GM18861 (cell line): Measurements from ENCODE around the gene FAM20A.
"Not testable (repeated sequence)": the region's sequence is repeated elsewhere in the genome, so short reads cannot be mapped to it uniquely, and the experiment has no call there.

Source experiments
- ATAC-seq: cut with Tn5 transposase; IDR thresholded peaks from one replicate; pipeline ENCODE4 v1.9.1; 2021; ENCODE audit not compliant: unreplicated experiment

FAM20A gene

DNA sequence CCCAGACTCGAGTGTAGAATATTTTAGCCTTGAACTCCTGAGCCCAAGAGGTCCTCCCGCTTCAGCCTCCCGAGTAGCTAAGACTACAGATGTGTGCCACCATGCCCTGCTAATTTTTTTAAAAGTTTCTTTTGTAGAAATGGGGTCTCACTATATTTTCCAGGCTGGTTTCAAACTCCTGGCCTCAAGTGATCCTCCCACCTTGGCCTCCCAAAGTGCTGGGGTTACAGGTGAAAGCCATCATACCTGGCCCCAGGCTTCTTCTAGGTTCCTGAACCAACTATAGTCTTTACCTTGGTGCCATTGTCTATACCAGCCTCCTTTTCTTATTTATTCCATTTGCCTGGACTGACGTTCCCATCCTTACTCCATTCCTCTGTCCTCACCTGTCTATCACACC is 106.1 kb downstream of the FAM20A start:
- no peak for ATAC-seq

DNA sequence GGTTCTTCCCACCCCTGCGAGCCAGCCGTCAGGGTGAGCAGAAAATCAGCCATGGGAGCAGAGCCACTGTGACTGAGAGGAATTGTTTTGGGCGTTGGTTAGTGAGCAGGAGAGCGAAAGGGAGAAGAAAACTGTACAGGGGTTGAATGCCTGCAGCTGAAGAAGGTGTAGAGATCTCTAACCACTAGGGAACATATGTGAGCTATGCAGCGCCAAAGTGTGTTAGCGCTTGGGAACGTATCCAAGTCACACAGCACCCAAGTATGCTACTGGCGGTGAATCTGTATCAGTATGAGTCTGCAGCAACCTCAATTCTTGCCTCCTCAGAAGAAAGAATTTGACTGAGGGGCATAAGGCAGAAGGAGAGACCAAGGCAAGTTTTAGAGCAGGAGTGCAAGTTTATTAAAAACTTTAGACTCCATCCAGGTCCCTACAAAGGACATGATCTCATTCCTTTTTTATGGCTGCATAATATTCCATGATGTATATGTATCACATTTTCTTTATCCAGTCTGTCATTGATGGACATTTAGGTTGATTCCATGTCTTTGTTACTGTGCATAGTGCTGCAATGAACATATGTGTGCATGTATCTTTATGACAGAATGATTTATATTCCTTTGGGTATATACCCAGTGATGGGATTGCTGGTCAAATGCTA is 108.6 kb downstream of the FAM20A start:
- ATAC-seq: not testable (repeated sequence)

DNA sequence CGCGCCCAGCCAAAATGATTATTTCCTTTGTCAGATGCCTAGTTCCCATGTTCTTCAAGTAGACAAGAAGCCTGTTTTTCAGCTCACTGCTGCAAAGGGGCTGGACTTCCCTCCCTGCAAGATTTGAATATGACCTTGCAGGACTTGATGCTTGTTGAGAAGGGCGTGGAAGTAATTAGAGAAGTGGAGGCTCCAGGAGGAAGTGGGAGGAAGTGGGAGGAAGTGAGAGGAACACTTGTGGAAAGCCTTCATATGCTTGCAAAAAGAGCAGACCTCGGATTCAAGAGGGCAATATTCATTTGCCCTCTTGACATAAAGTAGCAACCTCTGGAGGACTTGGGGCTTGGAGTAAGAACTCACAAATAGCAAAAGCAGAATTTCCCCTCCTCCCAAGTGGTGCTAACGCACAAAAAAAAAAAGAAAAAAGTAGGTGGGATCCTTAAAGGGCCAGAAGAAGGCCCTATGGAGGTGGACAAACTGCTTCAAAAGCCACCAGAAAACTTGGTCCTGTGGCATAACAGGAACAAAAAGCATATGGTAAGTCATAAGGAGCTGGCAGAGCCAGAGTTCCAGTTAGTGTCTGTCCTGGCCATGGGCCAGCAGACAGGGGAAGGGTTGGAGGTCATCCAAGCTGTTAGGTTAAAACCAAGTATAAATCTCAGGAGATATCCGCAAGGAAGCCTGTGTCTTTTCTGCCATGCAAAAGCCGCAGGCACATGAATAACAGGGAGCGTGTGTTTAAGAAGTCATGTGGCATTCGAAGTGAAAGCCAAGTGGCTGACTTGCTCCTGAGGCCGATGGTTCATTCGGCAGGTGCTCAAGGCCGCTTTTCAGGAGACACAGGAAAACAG is 109.6 kb downstream of the FAM20A start:
- no peak for ATAC-seq

DNA sequence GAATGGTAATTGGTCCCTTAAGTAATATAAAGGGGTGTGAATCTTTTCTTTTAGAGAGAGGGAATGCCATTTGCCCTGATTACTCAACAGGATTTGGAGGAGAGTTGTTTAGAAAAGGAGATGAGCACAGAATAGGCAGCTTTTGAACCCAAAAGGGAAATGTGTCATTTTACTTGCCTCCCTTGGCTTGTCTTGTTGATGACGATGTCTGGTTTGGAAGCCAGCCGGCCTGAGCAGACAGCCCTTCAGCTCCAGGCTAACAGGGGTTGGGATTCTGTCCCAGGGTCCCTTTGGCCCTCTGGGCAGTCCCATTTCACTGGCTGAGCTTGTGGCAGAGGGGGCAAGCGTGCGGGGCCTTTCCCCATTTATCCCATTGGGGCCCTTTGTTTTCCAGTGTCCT is 111.2 kb downstream of the FAM20A start:
- ATAC-seq: no peak
